OCI-LY1 (cell line): Measurements from ENCODE around the gene CACNG5.

Experiments
- H2AFZ ChIP-seq: fragments of 200-600 bp; sonication (generic), shearing (Covaris generic); 2 replicates; pipeline ENCODE4 v1.6.0; 2014; ENCODE audit warnings: antibody characterized with exemption, mild to moderate bottlenecking, low read length
- H3F3A ChIP-seq: fragments of 200-600 bp; sonication (generic), shearing (Covaris generic); 2 replicates; pipeline ENCODE4 v1.6.0; 2014; ENCODE audit warnings: mild to moderate bottlenecking, antibody characterized with exemption, low read length, moderate library complexity; ENCODE audit not compliant: insufficient read depth
- H3K27ac ChIP-seq: fragments of 200-600 bp; sonication (generic); 2 replicates; pipeline ENCODE4 v1.5.1; 2014; ENCODE audit warnings: low read length, mixed run types, mild to moderate bottlenecking, low read depth; ENCODE audit not compliant: poor library complexity, severe bottlenecking
- H3K27me3 ChIP-seq: fragments of 200-600 bp; sonication (generic); 2 replicates; pipeline ENCODE4 v1.6.0; 2014; ENCODE audit warnings: antibody characterized with exemption, mild to moderate bottlenecking, low read length, moderate library complexity; ENCODE audit not compliant: insufficient read depth
- H3K36me3 ChIP-seq: fragments of 200-600 bp; sonication (generic); 2 replicates; pipeline ENCODE4 v1.6.1; 2014; ENCODE audit warnings: mild to moderate bottlenecking, antibody characterized with exemption, low read length, moderate library complexity, mixed read lengths; ENCODE audit not compliant: insufficient read depth
- H3K4me1 ChIP-seq: fragments of 200-600 bp; sonication (generic); 2 replicates; pipeline ENCODE4 v1.5.1; 2014; ENCODE audit warnings: mild to moderate bottlenecking, low read length, moderate library complexity; ENCODE audit not compliant: insufficient read depth, severe bottlenecking
- H3K4me2 ChIP-seq: fragments of 200-600 bp; sonication (generic), shearing (Covaris generic); 2 replicates; pipeline ENCODE4 v1.6.1; 2014; ENCODE audit warnings: low read length
- H3K4me3 ChIP-seq: fragments of 200-600 bp; sonication (generic); 2 replicates; pipeline ENCODE4 v1.5.1; 2014; ENCODE audit warnings: low read length, low read depth, mild to moderate bottlenecking, mixed read lengths; ENCODE audit not compliant: poor library complexity, severe bottlenecking
- H3K79me2 ChIP-seq: fragments of 200-600 bp; shearing (Covaris generic); 2 replicates; pipeline ENCODE4 v1.6.1; 2016; ENCODE audit warnings: mixed run types, low read length, mixed read lengths; ENCODE audit not compliant: insufficient read depth
- H3K9ac ChIP-seq: fragments of 200-600 bp; sonication (generic), shearing (Covaris generic); 2 replicates; pipeline ENCODE4 v1.6.1; 2014; ENCODE audit warnings: mild to moderate bottlenecking, low read length, mixed read lengths
- H3K9me2 ChIP-seq: fragments of 200-600 bp; sonication (generic), shearing (Covaris generic); 2 replicates; pipeline ENCODE4 v1.6.1; 2014; ENCODE audit warnings: low read depth, mild to moderate bottlenecking, low read length, mixed read lengths
- H3K9me3 ChIP-seq: fragments of 200-600 bp; shearing (Covaris generic); 2 replicates; pipeline ENCODE4 v1.6.1; 2014; ENCODE audit warnings: low read length, mixed read lengths
- H4K20me1 ChIP-seq: fragments of 200-600 bp; sonication (generic), shearing (Covaris generic); 2 replicates; pipeline ENCODE4 v1.6.0; 2016; ENCODE audit warnings: mild to moderate bottlenecking, low read length; ENCODE audit not compliant: insufficient read depth
- CTCF ChIP-seq: fragments of 200-600 bp; sonication (generic), shearing (Covaris generic); IDR thresholded peaks from 2 replicates; pipeline ENCODE4 v1.5.1; 2017; ENCODE audit warnings: mild to moderate bottlenecking, antibody characterized with exemption, low read length, moderate library complexity, mixed read lengths
- EZH2 ChIP-seq: fragments of 200-600 bp; sonication (generic), shearing (Covaris generic); IDR thresholded peaks from 2 replicates; pipeline ENCODE4 v1.8.0; 2017; ENCODE audit warnings: borderline replicate concordance, mixed run types, mild to moderate bottlenecking, antibody characterized with exemption, low read length, moderate library complexity, mixed read lengths

CACNG5 gene

GRCh38 chr17:66904760-66905624 is 70.1 kb downstream of the CACNG5 start:
- no peaks in the 10 kb centered on the region for H3K36me3 ChIP-seq
- H3F3A ChIP-seq, result no peaks in the 10 kb centered on the region
- no peaks in the 10 kb centered on the region for H3K79me2 ChIP-seq
- peaks cover 24% of the 10 kb centered on the region for H3K4me1 ChIP-seq
- no peak overlapping the region for H3K9ac ChIP-seq
- TF ChIP-seq CTCF, result no peak
- no peak for TF ChIP-seq EZH2
- H3K4me3 ChIP-seq, result no peak overlapping the region
- H3K9me3 ChIP-seq, result no peaks in the 10 kb centered on the region
- H4K20me1 ChIP-seq, result no peaks in the 10 kb centered on the region
- H3K27ac ChIP-seq, result no peak overlapping the region
- no peak overlapping the region for H3K4me2 ChIP-seq
- H3K9me2 ChIP-seq, result no peaks in the 10 kb centered on the region
- no peaks in the 10 kb centered on the region for H3K27me3 ChIP-seq
- H2AFZ ChIP-seq, result no peak overlapping the region

GRCh38 chr17:66906321-66907278 is 71.7 kb downstream of the CACNG5 start:
- H3K9ac ChIP-seq, result no peak overlapping the region
- TF ChIP-seq CTCF (peak; percentile 89), EZH2 (no peak)
- H3K27me3 ChIP-seq, result no peaks in the 10 kb centered on the region
- no peak overlapping the region for H3K27ac ChIP-seq
- H3K79me2 ChIP-seq, result no peaks in the 10 kb centered on the region
- no peaks in the 10 kb centered on the region for H3K9me3 ChIP-seq
- no peaks in the 10 kb centered on the region for H3K9me2 ChIP-seq
- H3K4me2 ChIP-seq, result no peak overlapping the region
- H4K20me1 ChIP-seq, result no peaks in the 10 kb centered on the region
- no peaks in the 10 kb centered on the region for H3K36me3 ChIP-seq
- H2AFZ ChIP-seq, result peak overlapping the region; percentile 57
- no peak overlapping the region for H3K4me3 ChIP-seq
- H3K4me1 ChIP-seq, result peaks cover 24% of the 10 kb centered on the region
- H3F3A ChIP-seq, result no peaks in the 10 kb centered on the region

GRCh38 chr17:66909804-66910373 is 75.0 kb downstream of the CACNG5 start:
- H3K79me2 ChIP-seq, result no peaks in the 10 kb centered on the region
- no peaks in the 10 kb centered on the region for H3K9me3 ChIP-seq
- H3K9me2 ChIP-seq, result no peaks in the 10 kb centered on the region
- no peak overlapping the region for H3K9ac ChIP-seq
- TF ChIP-seq CTCF (no peak), EZH2 (no peak)
- no peak overlapping the region for H2AFZ ChIP-seq
- H3K36me3 ChIP-seq, result no peaks in the 10 kb centered on the region
- H3K27ac ChIP-seq, result no peak overlapping the region
- H3K4me1 ChIP-seq, result peaks cover 3% of the 10 kb centered on the region
- no peak overlapping the region for H3K4me2 ChIP-seq
- H4K20me1 ChIP-seq, result no peaks in the 10 kb centered on the region
- H3F3A ChIP-seq, result no peaks in the 10 kb centered on the region
- no peaks in the 10 kb centered on the region for H3K27me3 ChIP-seq
- no peak overlapping the region for H3K4me3 ChIP-seq
